Activated B cell treated with CpG ODN at 0.5 μM for 24 hours (primary cell): Measurements from ENCODE around the gene AGAP1. TPM values are rescaled to one million over a fixed set of nuclear protein-coding genes. Genes with fewer than 3 reads are reported as not detected.

ENCODE experiments used
- ATAC-seq: fragments of 200-7000 bp; cut with Tn5 transposase; one replicate; pipeline ENCODE4 v1.10.0; 2021; ENCODE audit warnings: low read depth, mild to moderate bottlenecking, moderate library complexity
- CTCF ChIA-PET: fragments of 350-600 bp; sonication (Branson Sonifier 250); formaldehyde crosslinking; loops from one replicate; lab custom pipeline; 2021; ENCODE audit warnings: antibody characterized with exemption; lab: Charles Lee
- POLR2A ChIA-PET: fragments of 350-600 bp; sonication (Branson Sonifier 250); formaldehyde crosslinking; loops from one replicate; lab custom pipeline; 2021; ENCODE audit warnings: antibody characterized with exemption; lab: Charles Lee
- DNase-seq: peaks from one replicate; pipeline ENCODE4 v3.0.0; 2022
- H3K27ac Mint-ChIP-seq: one replicate; pipeline ENCODE4 v1.8.0; 2020; ENCODE audit warnings: mixed read lengths
- H3K27me3 Mint-ChIP-seq: one replicate; pipeline ENCODE4 v1.8.0; 2021; ENCODE audit warnings: mixed read lengths
- H3K36me3 Mint-ChIP-seq: one replicate; pipeline ENCODE4 v1.8.0; 2021; ENCODE audit warnings: low read depth, mixed read lengths
- H3K4me1 Mint-ChIP-seq: one replicate; pipeline ENCODE4 v1.8.0; 2021; ENCODE audit warnings: mixed read lengths
- H3K4me3 Mint-ChIP-seq: one replicate; pipeline ENCODE4 v1.8.0; 2020; ENCODE audit warnings: mild to moderate bottlenecking, mixed read lengths
- H3K9me3 Mint-ChIP-seq: one replicate; pipeline ENCODE4 v1.8.0; 2020; ENCODE audit warnings: mixed read lengths
- intact Hi-C: fragments of 100-400 bp; cut with micrococcal nuclease; formaldehyde crosslinking; loops from one replicate; pipeline ENCODE4 v1.15.1; 2024
- total RNA-seq: library from RNA; stranded (reverse); gene quantifications from 2 replicates; pipeline ENCODE4 v1.2.3, GENCODE V29; 2022
- TF ChIP-seq, protein P1 (sequence below): fragments of 200-600 bp; IDR thresholded peaks from one replicate; pipeline ENCODE4 v1.8.0; 2022; ENCODE audit warnings: antibody characterized with exemption, mild to moderate bottlenecking

The AGAP1 gene
- total RNA-seq, 1 donor from 2014 or later = not detected

DNA sequence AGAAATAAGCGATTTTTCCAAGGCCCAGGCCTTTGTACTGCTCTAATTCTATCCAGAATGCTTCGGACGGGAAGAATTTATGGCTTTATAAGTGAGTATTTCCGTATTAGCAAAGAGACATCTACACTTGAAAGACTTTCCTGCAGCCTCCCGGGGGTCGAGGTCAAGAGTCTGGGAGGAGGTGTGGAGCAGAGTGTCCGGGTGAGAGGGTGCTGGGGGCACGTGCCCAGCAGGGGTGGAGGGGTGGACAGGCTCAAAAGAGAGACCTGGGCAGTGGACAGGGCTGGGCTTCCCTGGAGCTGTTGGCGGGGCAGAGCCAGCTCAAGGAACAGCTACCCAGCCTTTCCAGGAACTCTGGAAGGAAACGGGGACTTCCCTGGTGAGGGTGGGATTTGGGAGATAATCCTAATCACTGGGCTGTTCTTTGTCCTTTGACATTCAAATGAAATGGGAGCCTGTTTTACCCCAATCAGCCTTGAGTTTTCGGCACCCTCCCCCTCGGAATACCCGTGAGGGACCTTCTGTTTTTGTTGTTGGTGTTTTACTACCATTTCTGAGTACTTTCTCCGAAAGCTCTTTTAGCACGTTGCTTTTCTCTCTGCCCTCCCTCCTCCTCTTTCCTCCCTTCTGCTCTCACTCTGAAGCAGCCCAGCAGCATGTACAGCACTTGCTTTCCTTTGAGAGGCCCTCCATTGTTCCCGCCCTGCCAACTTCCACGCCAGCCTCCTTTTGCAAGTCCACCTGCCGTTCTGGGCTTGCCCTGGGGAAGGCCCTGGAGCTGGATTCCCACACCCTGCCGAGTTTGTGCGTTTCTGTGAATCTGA is 164.7 kb downstream of the AGAP1 start:
- no peaks in the 10 kb centered on the region for H3K4me1 Mint-ChIP-seq
- ATAC-seq (no peak), DNase-seq (no peak)
- peaks cover 43% of the 10 kb centered on the region for H3K27me3 Mint-ChIP-seq
- H3K4me3 Mint-ChIP-seq = no peak overlapping the region
- H3K36me3 Mint-ChIP-seq = no peaks in the 10 kb centered on the region
- intact Hi-C loops = no loop called here
- POLR2A ChIA-PET = no interaction called here
- no peak overlapping the region for H3K27ac Mint-ChIP-seq
- CTCF ChIA-PET = no interaction called here
- TF ChIP-seq, protein P1, sequence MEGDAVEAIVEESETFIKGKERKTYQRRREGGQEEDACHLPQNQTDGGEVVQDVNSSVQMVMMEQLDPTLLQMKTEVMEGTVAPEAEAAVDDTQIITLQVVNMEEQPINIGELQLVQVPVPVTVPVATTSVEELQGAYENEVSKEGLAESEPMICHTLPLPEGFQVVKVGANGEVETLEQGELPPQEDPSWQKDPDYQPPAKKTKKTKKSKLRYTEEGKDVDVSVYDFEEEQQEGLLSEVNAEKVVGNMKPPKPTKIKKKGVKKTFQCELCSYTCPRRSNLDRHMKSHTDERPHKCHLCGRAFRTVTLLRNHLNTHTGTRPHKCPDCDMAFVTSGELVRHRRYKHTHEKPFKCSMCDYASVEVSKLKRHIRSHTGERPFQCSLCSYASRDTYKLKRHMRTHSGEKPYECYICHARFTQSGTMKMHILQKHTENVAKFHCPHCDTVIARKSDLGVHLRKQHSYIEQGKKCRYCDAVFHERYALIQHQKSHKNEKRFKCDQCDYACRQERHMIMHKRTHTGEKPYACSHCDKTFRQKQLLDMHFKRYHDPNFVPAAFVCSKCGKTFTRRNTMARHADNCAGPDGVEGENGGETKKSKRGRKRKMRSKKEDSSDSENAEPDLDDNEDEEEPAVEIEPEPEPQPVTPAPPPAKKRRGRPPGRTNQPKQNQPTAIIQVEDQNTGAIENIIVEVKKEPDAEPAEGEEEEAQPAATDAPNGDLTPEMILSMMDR = no peak
- no peaks in the 10 kb centered on the region for H3K9me3 Mint-ChIP-seq

DNA sequence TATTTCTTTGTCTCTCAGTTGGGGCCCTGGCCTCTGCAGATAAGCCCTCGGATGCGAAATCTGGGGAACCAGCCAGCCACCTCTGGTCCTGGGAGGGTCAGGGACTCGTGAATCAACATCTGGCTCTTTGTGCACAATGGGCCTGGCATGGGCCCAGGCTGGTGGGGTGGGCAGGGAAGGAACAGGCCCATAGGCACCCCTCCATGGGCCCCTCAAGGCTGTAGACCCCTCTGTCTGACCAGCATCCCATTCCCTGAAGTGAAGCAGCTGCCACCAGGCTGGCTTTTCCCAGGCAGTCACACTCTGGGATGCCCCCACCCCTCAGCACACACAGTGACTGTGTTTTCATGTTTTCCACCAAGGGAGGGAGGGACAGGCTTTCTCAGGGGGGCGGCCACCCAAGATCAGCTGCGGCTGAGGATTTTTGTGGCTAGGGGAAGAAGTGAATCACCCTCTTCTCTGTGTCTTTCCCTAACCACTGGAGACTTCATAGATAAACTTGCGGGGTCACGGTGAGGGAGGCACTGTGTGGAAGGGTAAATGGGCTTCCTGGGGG is 166.0 kb downstream of the AGAP1 start:
- POLR2A ChIA-PET = no interaction called here
- no peaks in the 10 kb centered on the region for H3K9me3 Mint-ChIP-seq
- CTCF ChIA-PET = interaction anchor here (0.7 kb wide), 1 partner anchor 1747 kb away, joined by 3 read pairs; no protein-coding TSS in a partner anchor
- H3K4me3 Mint-ChIP-seq = no peak overlapping the region
- no peaks in the 10 kb centered on the region for H3K36me3 Mint-ChIP-seq
- no peak overlapping the region for H3K27ac Mint-ChIP-seq
- ATAC-seq = no peak
- H3K27me3 Mint-ChIP-seq = peaks cover 46% of the 10 kb centered on the region
- no peaks in the 10 kb centered on the region for H3K4me1 Mint-ChIP-seq
- TF ChIP-seq, protein P1 = no peak
- no peak for DNase-seq
- intact Hi-C loops = no loop called here

DNA sequence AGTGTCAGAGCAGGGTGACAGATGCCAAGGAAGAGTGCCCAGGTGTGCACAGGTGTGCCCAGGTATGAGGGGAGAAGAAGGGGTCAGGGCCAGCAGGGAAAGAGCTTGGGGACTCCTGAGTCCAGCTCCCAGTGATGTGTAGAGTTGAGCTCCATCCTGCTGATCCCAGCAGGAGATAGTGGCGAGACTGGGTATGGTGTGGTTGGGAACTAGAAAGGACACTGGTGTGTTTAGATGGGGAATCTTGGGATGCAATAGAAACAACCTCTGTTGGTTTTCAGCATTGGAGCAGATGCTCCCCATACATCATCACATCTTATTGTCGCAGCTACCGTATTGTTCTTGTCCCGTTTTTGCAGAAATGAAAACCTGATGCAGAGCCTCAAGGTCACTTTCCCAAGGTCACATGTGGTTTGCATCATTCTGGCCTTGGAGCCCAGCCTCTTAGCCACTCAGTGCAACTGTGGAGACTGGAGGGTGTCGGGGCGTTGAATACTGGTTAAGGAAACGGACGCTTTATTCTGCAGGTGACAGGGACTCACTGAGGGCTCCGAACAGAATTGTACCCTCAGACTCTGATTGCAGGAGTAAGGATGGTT is 166.7 kb downstream of the AGAP1 start:
- Mint-ChIP-seq H3K9me3 (no peaks in the 10 kb centered on the region), H3K36me3 (no peaks in the 10 kb centered on the region), H3K27ac (no peak overlapping the region), H3K27me3 (peaks cover 46% of the 10 kb centered on the region), H3K4me1 (no peaks in the 10 kb centered on the region), H3K4me3 (no peak overlapping the region)
- POLR2A ChIA-PET = no interaction called here
- TF ChIP-seq, protein P1 = no peak
- ATAC-seq (no peak), DNase-seq (no peak)
- intact Hi-C loops = no loop called here
- CTCF ChIA-PET = no interaction called here

DNA sequence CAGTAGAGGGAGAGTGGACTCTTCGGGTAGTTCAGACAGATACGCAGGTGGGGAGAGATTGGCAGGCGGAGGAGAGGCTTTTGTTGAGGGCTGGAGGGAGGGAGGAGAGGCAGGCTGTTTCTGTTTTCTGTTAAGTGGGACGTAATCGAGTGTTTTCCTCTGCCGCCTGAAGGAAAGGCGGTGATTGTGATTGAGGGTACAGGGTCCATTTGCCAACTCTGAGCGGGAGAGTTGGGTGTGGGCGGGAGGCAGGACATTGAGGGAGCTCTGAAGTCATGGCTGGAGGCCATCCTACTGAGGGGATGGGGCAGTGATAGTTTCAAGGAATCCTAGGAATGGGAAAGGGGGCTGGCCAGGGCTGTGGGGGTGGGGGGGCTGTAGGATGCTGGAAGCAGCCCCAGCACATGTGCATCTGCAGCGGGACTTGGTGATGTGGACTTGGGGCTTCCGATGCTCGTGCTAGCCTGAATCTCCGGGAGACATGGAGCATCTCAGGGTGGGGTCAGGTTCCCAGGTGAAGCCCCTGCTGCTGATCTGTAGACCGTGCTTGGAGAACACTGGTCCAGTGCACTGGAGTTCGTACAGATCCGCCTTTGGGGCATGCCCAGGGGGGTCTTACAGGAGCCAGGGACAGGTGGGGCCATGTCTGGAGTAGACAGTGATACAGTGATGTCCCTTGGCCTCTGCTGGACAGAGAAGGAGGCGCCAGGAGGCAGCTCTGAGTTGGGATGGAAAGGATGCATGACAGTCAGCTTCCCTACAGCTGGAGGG is 167.5 kb downstream of the AGAP1 start:
- ATAC-seq (no peak), DNase-seq (no peak)
- H3K27ac Mint-ChIP-seq = no peak overlapping the region
- no peak overlapping the region for H3K4me3 Mint-ChIP-seq
- no peaks in the 10 kb centered on the region for H3K36me3 Mint-ChIP-seq
- TF ChIP-seq, protein P1 = no peak
- peaks cover 51% of the 10 kb centered on the region for H3K27me3 Mint-ChIP-seq
- intact Hi-C loops = no loop called here
- H3K9me3 Mint-ChIP-seq = no peaks in the 10 kb centered on the region
- no peaks in the 10 kb centered on the region for H3K4me1 Mint-ChIP-seq
- POLR2A ChIA-PET = no interaction called here
- CTCF ChIA-PET = no interaction called here
